PC-9 (cell line): Measurements from ENCODE around the gene SDK2. TPM values are rescaled to one million over a fixed set of nuclear protein-coding genes. Genes with fewer than 3 reads are reported as not detected.

Experiments
- BruUV-seq: library from RNA; stranded (reverse); fragments of 400-500 nt; replicated peaks from 2 replicates; lab custom pipeline; 2021; lab: Mats Ljungman, UMichigan
- CTCF ChIA-PET: fragments of 300-600 bp; sonication (Branson Sonifier 250); formaldehyde crosslinking; loops from one replicate; lab custom pipeline; 2022; ENCODE audit warnings: antibody characterized with exemption; lab: Charles Lee
- POLR2A ChIA-PET: fragments of 300-600 bp; sonication (Branson Sonifier 250); formaldehyde crosslinking; loops from one replicate; lab custom pipeline; 2022; ENCODE audit warnings: antibody characterized with exemption; ENCODE audit not compliant: unreplicated experiment; lab: Charles Lee
- DNase-seq, 2 experiments: peaks; one replicate each; pipeline versions ENCODE4 v3.0.0 to v3.0.0-alpha.2; 2015 to 2022; ENCODE audit warnings: mixed read lengths in 1 of 2
- H2AFZ ChIP-seq: fragments of 200-600 bp; sonication (generic); 2 replicates; pipeline ENCODE4 v1.8.1; 2017; ENCODE audit warnings: antibody characterized with exemption
- H3F3A ChIP-seq: fragments of 200-600 bp; sonication (generic); 2 replicates; pipeline ENCODE4 v1.8.1; 2017; ENCODE audit warnings: antibody characterized with exemption, mild to moderate bottlenecking, low read depth; ENCODE audit not compliant: insufficient read depth
- H3K27ac ChIP-seq: fragments of 200-600 bp; sonication (generic); 2 replicates; pipeline ENCODE4 v1.6.1; 2016; ENCODE audit warnings: mixed run types
- H3K27me3 ChIP-seq: fragments of 200-600 bp; sonication (generic); 2 replicates; pipeline ENCODE4 v1.6.1; 2016; ENCODE audit warnings: low read depth, mixed run types; ENCODE audit not compliant: insufficient read depth
- H3K36me3 ChIP-seq: fragments of 200-600 bp; sonication (generic); 2 replicates; pipeline ENCODE4 v1.6.1; 2016; ENCODE audit warnings: low read depth, mixed run types
- H3K4me1 ChIP-seq: fragments of 200-600 bp; sonication (generic); replicated peaks from 2 replicates; pipeline ENCODE4 v1.6.1; 2016; ENCODE audit warnings: mixed run types; ENCODE audit not compliant: insufficient read depth
- H3K4me2 ChIP-seq: fragments of 200-600 bp; sonication (generic); 2 replicates; pipeline ENCODE4 v1.6.1; 2017; ENCODE audit warnings: mixed run types
- H3K4me3 ChIP-seq: fragments of 200-600 bp; sonication (generic); 2 replicates; pipeline ENCODE4 v1.6.1; 2016; ENCODE audit warnings: mixed run types
- H3K79me2 ChIP-seq: fragments of 200-600 bp; sonication (generic); 2 replicates; pipeline ENCODE4 v1.6.1; 2017; ENCODE audit warnings: low read depth, mixed run types
- H3K9me2 ChIP-seq: fragments of 200-600 bp; sonication (generic); 2 replicates; pipeline ENCODE4 v1.8.1; 2017; ENCODE audit warnings: mild to moderate bottlenecking; ENCODE audit not compliant: insufficient read depth
- H3K9me3 ChIP-seq: fragments of 200-600 bp; sonication (generic); 2 replicates; pipeline ENCODE4 v1.8.1; 2016; ENCODE audit warnings: low read depth; ENCODE audit not compliant: insufficient read depth
- H4K20me1 ChIP-seq: fragments of 200-600 bp; sonication (generic); 2 replicates; pipeline ENCODE4 v1.8.1; 2017; ENCODE audit not compliant: insufficient read depth
- EZH2 ChIP-seq: fragments of 200-600 bp; sonication (generic); IDR thresholded peaks from 2 replicates; pipeline ENCODE4 v1.8.0; 2017; ENCODE audit warnings: antibody characterized with exemption, low read depth
- intact Hi-C: fragments of 100-400 bp; cut with micrococcal nuclease; formaldehyde crosslinking; loops from one replicate; pipeline ENCODE4 v1.10.0; 2022; ENCODE audit not compliant: unreplicated experiment
- total RNA-seq: library from RNA; stranded (reverse); gene quantifications from 2 replicates; pipeline ENCODE4 v1.2.3, GENCODE V29; 2021
- TF ChIP-seq, protein P1 (sequence below): fragments of 200-600 bp; sonication (generic); conservative IDR thresholded peaks from 2 replicates; pipeline ENCODE4 v1.6.1; 2017; ENCODE audit warnings: mixed run types, antibody characterized with exemption, mild to moderate bottlenecking, moderate library complexity

The SDK2 gene
- total RNA-seq, 1 experiment from 2014 or later = 0.04 TPM

GRCh38 chr17:73412914-73413313 lies 231.3 kb downstream of the SDK2 start:
- Histone ChIP-seq H3K27me3 (peaks cover 24% of the 10 kb centered on the region), H3K27ac (no peak overlapping the region), H3K9me2 (no peaks in the 10 kb centered on the region), H3K4me2 (no peak overlapping the region), H3K36me3 (no peaks in the 10 kb centered on the region), H3K4me3 (no peak overlapping the region), H3K79me2 (no peaks in the 10 kb centered on the region), H3F3A (no peaks in the 10 kb centered on the region), H2AFZ (no peak overlapping the region), H4K20me1 (no peaks in the 10 kb centered on the region), H3K9me3 (no peaks in the 10 kb centered on the region), H3K4me1 (no peaks in the 10 kb centered on the region)
- ChIA-PET POLR2A (no interaction called here), CTCF (no interaction called here)
- no peak for TF ChIP-seq EZH2
- TF ChIP-seq, protein P1, sequence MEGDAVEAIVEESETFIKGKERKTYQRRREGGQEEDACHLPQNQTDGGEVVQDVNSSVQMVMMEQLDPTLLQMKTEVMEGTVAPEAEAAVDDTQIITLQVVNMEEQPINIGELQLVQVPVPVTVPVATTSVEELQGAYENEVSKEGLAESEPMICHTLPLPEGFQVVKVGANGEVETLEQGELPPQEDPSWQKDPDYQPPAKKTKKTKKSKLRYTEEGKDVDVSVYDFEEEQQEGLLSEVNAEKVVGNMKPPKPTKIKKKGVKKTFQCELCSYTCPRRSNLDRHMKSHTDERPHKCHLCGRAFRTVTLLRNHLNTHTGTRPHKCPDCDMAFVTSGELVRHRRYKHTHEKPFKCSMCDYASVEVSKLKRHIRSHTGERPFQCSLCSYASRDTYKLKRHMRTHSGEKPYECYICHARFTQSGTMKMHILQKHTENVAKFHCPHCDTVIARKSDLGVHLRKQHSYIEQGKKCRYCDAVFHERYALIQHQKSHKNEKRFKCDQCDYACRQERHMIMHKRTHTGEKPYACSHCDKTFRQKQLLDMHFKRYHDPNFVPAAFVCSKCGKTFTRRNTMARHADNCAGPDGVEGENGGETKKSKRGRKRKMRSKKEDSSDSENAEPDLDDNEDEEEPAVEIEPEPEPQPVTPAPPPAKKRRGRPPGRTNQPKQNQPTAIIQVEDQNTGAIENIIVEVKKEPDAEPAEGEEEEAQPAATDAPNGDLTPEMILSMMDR = no peak
- DNase-seq = no peak
- intact Hi-C loops = no loop called here
- no TSS peak for BruUV-seq

DNA sequence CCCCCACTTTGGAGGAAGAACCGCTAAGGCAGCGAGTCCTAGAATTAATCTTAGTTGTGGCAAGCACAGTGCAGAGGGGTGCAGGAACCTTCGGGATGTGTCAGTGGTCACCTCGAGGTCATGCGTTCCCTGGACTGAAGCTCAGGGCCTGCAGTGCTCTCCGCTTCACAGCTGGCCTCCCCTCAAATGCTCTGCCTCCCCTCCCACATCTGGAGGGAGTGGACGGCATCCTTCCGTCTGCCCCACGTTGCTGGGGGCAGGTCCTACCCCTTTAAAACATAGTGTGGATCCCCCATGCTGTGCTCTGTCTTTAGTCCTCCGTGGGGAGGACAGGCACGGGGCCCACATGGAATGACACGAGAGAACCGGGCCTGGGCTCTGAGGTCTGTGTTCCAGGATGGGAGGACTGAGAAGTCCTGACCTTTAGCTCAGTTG lies 232.9 kb downstream of the SDK2 start:
- ChIA-PET CTCF (no interaction called here), POLR2A (no interaction called here)
- Histone ChIP-seq H2AFZ (no peak overlapping the region), H3F3A (no peaks in the 10 kb centered on the region), H3K27ac (no peak overlapping the region), H3K9me3 (no peaks in the 10 kb centered on the region), H3K4me2 (no peak overlapping the region), H3K36me3 (no peaks in the 10 kb centered on the region), H3K9me2 (no peaks in the 10 kb centered on the region), H3K27me3 (peaks cover 33% of the 10 kb centered on the region), H3K4me3 (no peak overlapping the region), H3K4me1 (no peaks in the 10 kb centered on the region), H3K79me2 (no peaks in the 10 kb centered on the region), H4K20me1 (no peaks in the 10 kb centered on the region)
- no TSS peak for BruUV-seq
- DNase-seq = no peak
- TF ChIP-seq, protein P1 = no peak
- TF ChIP-seq EZH2 = no peak
- intact Hi-C loops = no loop called here

DNA sequence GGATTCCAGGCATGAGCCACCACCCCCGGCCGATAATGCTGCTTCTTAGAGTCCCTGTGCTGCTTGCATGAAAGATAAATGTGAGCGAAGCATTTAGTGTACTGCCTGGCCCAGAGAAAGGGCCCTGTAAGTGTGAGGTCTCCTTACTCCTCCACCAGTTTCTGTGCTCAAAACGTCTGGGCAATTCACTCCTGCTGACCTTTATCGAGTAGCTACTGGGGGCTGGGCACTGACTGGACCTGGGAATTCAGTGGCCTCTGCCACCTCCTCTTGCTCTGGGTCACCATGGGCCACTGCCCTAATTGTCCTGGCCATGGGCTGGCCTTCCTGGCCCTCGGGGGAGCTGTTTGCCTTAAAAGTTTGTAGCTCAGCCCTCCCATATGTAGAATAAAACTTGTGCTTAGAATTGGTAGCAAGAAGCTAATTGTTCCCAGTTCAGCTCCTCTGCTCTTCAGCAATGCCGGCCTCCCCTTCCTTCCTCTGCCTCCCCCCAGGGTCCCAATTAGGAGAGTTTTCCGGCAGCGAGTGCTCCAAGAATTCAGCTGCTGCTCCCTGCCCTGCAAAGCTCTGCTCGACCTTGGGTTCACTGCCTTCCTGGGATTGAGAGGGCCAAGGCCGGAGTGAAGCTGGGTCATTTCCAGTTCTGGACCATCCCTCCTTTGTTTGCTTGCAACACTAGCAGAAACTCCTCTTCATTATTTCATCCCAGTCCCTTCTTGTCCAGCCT lies 233.5 kb downstream of the SDK2 start:
- H3K27me3 ChIP-seq = peaks cover 33% of the 10 kb centered on the region
- H3K9me3 ChIP-seq = no peaks in the 10 kb centered on the region
- no peak overlapping the region for H3K4me2 ChIP-seq
- CTCF ChIA-PET = no interaction called here
- H4K20me1 ChIP-seq = no peaks in the 10 kb centered on the region
- POLR2A ChIA-PET = no interaction called here
- no peaks in the 10 kb centered on the region for H3K79me2 ChIP-seq
- no TSS peak for BruUV-seq
- no peaks in the 10 kb centered on the region for H3F3A ChIP-seq
- TF ChIP-seq, protein P1 = no peak
- no peak for TF ChIP-seq EZH2
- H3K4me3 ChIP-seq = no peak overlapping the region
- no peak for DNase-seq
- H3K27ac ChIP-seq = no peak overlapping the region
- H2AFZ ChIP-seq = no peak overlapping the region
- no peaks in the 10 kb centered on the region for H3K4me1 ChIP-seq
- H3K9me2 ChIP-seq = no peaks in the 10 kb centered on the region
- intact Hi-C loops = no loop called here
- no peaks in the 10 kb centered on the region for H3K36me3 ChIP-seq
